Measurements from ENCODE around the gene MCM9. TPM values are rescaled to one million over a fixed set of nuclear protein-coding genes. Genes with fewer than 3 reads are reported as not detected.

MCM9 gene
- total RNA-seq, 1 donor from 2014 or later = 15.6 TPM

DNA sequence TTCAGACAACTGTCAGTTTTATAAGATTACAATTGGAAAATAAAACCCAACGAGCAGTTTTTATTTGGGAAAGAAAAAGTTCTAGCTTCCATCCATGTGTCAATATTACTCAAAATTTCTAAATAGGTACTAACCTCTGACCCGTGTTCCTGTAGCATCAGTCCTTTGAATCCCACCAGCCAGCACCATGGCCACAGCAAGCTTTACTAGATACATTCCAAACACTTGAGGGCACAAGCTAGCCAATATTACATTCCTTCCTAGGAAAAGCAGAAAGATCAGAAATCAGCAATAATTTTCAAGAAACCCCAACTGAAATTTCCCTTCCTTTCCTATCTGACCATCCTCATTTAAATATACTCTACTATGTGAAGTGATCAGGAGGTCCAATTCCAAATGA, 21.8 kb downstream of the MCM9 start:
- H3K9me3 Mint-ChIP-seq (ENCODE audit: unreplicated experiment) = no peaks in the 10 kb centered on the region
- H3K36me3 Mint-ChIP-seq (ENCODE audit: unreplicated experiment) = peaks cover 55% of the 10 kb centered on the region
- H3K4me1 Mint-ChIP-seq (ENCODE audit: unreplicated experiment) = no peaks in the 10 kb centered on the region
- no peak overlapping the region for H3K4me3 Mint-ChIP-seq (ENCODE audit: unreplicated experiment)
- no peak for DNase-seq (ENCODE audit: extremely low spot score, unreplicated experiment)
- no peaks in the 10 kb centered on the region for H3K27me3 Mint-ChIP-seq (ENCODE audit: unreplicated experiment)
- H3K27ac Mint-ChIP-seq (ENCODE audit: unreplicated experiment) = no peak overlapping the region
- TF ChIP-seq, protein P1, sequence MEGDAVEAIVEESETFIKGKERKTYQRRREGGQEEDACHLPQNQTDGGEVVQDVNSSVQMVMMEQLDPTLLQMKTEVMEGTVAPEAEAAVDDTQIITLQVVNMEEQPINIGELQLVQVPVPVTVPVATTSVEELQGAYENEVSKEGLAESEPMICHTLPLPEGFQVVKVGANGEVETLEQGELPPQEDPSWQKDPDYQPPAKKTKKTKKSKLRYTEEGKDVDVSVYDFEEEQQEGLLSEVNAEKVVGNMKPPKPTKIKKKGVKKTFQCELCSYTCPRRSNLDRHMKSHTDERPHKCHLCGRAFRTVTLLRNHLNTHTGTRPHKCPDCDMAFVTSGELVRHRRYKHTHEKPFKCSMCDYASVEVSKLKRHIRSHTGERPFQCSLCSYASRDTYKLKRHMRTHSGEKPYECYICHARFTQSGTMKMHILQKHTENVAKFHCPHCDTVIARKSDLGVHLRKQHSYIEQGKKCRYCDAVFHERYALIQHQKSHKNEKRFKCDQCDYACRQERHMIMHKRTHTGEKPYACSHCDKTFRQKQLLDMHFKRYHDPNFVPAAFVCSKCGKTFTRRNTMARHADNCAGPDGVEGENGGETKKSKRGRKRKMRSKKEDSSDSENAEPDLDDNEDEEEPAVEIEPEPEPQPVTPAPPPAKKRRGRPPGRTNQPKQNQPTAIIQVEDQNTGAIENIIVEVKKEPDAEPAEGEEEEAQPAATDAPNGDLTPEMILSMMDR (IDR thresholded peaks at IDR 0.05) = no peak

DNA sequence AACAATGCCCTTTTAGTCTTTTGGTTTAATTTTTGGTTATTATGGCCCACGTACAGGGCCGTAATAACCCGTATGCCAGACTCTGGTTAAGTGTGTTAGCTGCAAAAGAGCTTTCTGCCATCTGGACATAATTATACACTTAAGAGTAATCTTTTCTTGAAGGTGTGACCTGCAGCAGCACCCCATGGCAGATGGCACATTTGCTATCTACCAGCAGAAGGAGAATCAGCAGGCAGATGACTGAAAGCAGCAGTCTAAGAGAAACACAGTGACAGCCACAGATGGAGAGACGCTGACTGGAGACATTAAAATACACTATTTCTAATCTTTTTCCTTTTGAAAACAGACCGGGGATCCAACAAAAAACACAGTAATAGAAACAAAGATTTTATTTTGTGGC, 22.3 kb downstream of the MCM9 start:
- H3K4me1 Mint-ChIP-seq (ENCODE audit: unreplicated experiment) = no peaks in the 10 kb centered on the region
- no peaks in the 10 kb centered on the region for H3K9me3 Mint-ChIP-seq (ENCODE audit: unreplicated experiment)

DNA sequence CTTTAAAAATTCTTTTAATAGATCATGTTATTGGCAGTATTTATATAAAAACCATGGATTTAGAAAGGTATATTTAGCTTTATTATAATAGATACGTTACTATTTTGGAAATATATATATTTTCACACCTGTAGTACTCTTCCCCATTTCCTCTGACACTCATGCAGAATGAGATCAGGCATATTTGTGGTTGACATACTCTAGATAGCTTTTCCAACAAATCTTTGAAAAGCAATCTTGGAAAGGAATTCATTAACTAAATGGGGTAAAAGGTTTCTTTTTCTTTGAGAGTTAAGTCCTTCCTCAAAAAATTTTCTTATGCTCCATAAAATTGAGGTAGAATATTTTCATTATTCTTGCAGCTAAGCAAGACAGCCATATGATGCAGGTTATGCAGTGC, 26.5 kb downstream of the MCM9 start:
- TF ChIP-seq, protein P1 (IDR thresholded peaks at IDR 0.05) = no peak
- peaks cover under 1% of the 10 kb centered on the region for H3K4me1 Mint-ChIP-seq (ENCODE audit: unreplicated experiment)
- H3K9me3 Mint-ChIP-seq (ENCODE audit: unreplicated experiment) = no peaks in the 10 kb centered on the region
- H3K36me3 Mint-ChIP-seq (ENCODE audit: unreplicated experiment) = peaks cover 45% of the 10 kb centered on the region
- DNase-seq (ENCODE audit: extremely low spot score, unreplicated experiment) = no peak
- no peak overlapping the region for H3K4me3 Mint-ChIP-seq (ENCODE audit: unreplicated experiment)
- H3K27ac Mint-ChIP-seq (ENCODE audit: unreplicated experiment) = no peak overlapping the region
- no peaks in the 10 kb centered on the region for H3K27me3 Mint-ChIP-seq (ENCODE audit: unreplicated experiment)

More for the DNA sequence above, 22.3 kb downstream of the MCM9 start:
- no peak overlapping the region for H3K4me3 Mint-ChIP-seq (ENCODE audit: unreplicated experiment)
- TF ChIP-seq, protein P1 (IDR thresholded peaks at IDR 0.05) = no peak
- H3K27me3 Mint-ChIP-seq (ENCODE audit: unreplicated experiment) = no peaks in the 10 kb centered on the region
- H3K27ac Mint-ChIP-seq (ENCODE audit: unreplicated experiment) = peak overlapping the region; percentile 41
- DNase-seq (ENCODE audit: extremely low spot score, unreplicated experiment) = no peak
- peaks cover 54% of the 10 kb centered on the region for H3K36me3 Mint-ChIP-seq (ENCODE audit: unreplicated experiment)

DNA sequence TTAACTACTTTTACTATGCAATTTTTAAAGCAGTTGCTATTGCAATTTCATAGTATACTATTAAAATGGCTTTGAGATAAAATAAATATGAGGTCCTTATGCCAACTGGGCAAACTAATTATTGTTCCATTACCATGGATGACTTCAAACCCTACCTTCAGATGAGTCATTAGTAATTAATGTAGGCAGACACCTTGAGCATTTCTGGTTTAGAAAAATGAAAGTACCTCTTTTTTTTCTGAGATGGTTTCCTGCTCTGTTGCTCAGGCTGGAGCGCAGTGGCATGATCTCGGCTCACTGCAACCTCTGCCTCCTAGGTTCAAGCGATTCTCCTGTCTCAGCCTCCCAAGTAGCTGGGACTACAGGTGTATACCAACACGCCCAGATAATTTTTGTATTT, 29.1 kb downstream of the MCM9 start:
- Mint-ChIP-seq H3K9me3 (ENCODE audit: unreplicated experiment) (no peaks in the 10 kb centered on the region), H3K4me1 (ENCODE audit: unreplicated experiment) (peaks cover 20% of the 10 kb centered on the region), H3K36me3 (ENCODE audit: unreplicated experiment) (peaks cover 44% of the 10 kb centered on the region), H3K27me3 (ENCODE audit: unreplicated experiment) (no peaks in the 10 kb centered on the region), H3K4me3 (ENCODE audit: unreplicated experiment) (no peak overlapping the region), H3K27ac (ENCODE audit: unreplicated experiment) (no peak overlapping the region)
- DNase-seq (ENCODE audit: extremely low spot score, unreplicated experiment) = no peak
- TF ChIP-seq, protein P1 (IDR thresholded peaks at IDR 0.05) = no peak

DNA sequence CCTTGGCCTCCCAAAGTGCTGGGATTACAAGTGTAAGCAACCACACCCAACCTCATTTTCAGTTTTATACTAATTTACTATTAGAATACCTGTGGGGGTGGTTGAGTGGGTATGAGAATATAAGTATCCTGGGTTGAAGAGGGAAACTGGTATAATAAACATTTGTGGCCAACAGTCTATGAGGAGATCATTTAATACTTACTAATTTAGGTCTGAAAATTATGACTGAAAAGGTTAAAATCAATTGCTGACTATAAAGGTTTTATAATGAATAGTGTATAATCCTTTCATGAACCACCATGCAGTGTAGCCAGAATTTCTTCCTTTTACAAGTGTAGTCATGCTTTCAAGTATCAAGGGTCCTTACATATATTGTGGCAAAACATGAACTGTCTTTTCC, 29.9 kb downstream of the MCM9 start:
- TF ChIP-seq, protein P1 (IDR thresholded peaks at IDR 0.05) = no peak
- Mint-ChIP-seq H3K4me1 (ENCODE audit: unreplicated experiment) (peaks cover 21% of the 10 kb centered on the region), H3K36me3 (ENCODE audit: unreplicated experiment) (peaks cover 38% of the 10 kb centered on the region), H3K27ac (ENCODE audit: unreplicated experiment) (no peak overlapping the region), H3K9me3 (ENCODE audit: unreplicated experiment) (no peaks in the 10 kb centered on the region), H3K4me3 (ENCODE audit: unreplicated experiment) (no peak overlapping the region), H3K27me3 (ENCODE audit: unreplicated experiment) (no peaks in the 10 kb centered on the region)
- DNase-seq (ENCODE audit: extremely low spot score, unreplicated experiment) = no peak
